ENCODE measurements around the gene CXCL6.

Gene CXCL6

DNA sequence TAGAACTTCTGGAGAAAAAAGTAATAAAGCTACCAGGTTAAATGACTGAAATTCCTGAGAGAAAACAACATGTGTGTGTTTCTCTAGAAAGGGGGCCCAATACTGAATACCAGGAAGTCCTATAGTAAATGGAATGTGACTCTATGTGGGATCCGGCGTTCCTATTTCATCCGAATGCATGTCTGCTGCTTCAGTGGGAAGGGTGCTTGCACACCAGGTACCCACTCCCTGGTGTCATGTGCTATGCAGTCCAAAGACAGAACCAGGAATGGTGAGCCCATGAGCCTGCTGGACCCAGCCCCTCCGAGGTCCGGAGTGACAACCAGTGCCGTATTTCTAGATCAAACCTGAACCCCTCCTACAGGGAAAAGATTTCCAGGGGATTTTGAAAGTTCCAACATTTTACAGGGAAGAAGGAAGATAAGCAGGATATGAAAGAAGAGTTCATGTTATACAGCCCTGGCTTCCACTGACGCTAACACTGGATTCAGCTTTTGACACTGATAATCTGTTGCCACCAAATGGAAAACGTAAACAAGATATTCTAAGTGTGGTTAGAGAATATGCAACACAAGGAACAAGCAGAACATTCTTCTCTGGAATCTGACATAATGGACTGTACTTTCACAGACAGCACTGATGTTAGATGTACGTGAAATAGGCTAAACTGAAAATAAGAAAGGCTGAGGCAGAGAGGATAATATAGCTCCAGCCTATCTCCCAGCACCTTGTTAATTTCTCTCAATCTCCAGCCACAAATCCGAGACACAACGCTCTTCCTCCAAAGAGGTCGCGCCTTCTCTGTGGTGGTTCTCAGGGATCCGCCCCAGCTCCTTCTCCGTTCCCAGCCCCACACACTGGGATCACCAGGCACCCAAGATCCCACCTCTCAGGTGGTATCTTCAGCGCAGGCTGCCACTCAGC, 32.0 kb downstream of the CXCL6 start:
- DNase-seq (ENCODE audit: low read depth in 2 of 2), result no peak

DNA sequence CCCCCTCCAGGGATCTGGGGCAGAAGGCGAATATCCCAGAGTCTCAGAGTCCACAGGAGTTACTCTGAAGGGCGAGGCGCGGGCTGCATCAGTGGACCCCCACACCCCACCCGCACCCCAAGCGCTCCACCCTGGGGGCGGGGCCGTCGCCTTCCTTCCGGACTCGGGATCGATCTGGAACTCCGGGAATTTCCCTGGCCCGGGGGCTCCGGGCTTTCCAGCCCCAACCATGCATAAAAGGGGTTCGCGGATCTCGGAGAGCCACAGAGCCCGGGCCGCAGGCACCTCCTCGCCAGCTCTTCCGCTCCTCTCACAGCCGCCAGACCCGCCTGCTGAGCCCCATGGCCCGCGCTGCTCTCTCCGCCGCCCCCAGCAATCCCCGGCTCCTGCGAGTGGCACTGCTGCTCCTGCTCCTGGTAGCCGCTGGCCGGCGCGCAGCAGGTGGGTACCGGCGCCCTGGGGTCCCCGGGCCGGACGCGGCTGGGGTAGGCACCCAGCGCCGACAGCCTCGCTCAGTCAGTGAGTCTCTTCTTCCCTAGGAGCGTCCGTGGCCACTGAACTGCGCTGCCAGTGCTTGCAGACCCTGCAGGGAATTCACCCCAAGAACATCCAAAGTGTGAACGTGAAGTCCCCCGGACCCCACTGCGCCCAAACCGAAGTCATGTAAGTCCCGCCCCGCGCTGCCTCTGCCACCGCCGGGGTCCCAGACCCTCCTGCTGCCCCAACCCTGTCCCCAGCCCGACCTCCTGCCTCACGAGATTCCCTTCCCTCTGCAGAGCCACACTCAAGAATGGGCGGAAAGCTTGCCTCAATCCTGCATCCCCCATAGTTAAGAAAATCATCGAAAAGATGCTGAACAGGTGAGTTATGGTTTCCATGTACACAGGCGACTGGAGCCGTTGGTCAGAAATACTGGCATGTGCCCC, 32.9 kb downstream of the CXCL6 start, which contains the start of gene CXCL1:
Gene CXCL1 (plus strand): TSS at position 264 of the 926 bp plus-strand sequence. CDS start 78 bp downstream, at position 342.
- no peak for DNase-seq (ENCODE audit: low read depth in 2 of 2)

- DNase-seq (ENCODE audit: low read depth in 2 of 2), result no peak
Measured at GRCh38 chr4:73870260-73870659, 33.8 kb downstream of the CXCL6 start.

GRCh38 chr4:73870768-73871167, 34.3 kb downstream of the CXCL6 start:
- DNase-seq (ENCODE audit: low read depth in 2 of 2), result no peak

DNA sequence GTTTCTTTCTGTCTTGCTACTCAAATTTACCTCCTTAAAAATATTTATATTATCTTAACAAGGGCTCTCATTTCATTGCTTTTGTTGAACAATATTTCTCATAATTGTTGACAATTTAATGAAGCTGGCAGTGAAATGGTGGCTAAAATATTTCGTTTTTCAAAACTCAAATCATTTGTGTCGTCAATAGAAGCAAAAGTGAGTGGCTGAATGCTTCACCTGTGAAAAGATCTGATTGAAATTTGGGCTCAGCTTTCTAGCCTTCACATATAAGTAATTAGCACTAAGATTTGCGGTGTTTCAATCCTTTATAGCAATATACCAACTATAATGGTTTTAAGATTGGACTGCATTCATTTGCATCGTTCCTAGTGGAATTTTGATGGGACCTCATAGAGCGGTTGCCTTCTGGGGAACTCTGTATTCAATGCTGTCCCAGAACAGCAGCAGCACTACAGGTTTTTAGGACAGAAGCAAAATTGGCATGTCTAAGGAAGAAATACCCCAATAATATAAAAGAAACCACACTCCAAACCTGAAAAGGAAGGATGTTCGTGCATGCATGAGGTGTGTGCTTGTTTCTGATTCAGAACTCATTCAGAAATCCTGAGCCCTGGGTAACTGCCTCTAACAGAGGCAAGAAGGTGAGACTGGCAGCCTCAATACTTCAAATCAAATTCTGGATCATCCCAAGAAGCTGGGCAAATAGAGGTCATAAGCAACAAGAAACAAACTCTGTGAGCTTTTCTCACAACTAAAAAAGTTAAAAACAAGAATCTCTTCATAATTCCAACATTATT, 35.2 kb downstream of the CXCL6 start:
- DNase-seq (ENCODE audit: low read depth in 2 of 2), result no peak

DNA sequence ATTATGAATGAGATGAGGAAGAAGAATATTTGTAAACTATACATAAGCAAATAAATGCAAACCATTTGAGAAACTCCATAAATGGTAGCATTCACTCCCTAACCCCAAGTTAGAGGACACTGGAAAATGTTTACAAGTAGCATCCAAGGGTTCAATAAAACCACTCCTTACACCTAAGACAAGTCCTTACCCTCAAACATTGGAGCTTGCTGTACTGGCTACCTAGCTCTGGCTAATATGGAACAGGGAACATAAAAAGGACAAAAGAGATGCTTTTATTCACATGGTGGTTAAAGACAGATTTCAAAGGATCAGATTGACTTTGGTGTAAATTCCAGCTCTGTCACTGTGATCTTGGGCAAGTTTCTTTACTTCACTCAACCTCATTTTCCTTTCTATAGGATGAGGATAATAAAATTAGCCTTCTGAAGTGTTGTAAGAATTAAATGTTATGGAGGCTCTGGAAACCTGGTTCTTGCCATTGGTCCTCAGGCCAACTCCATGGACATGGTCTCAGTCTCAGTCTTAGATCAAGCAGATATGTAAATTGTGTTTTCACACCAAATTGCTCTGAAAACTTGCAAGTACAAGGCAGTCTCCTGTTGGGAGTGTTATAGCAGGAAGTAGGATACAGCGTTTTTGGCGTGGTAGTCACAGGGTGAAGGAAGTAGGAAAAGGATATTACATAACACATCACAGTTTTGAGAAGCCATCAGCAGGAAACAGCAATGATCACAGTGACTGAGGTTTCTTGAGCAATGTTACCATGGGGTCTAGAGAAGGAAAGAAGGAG, 36.0 kb downstream of the CXCL6 start:
- DNase-seq (ENCODE audit: low read depth in 2 of 2), result no peak

GRCh38 chr4:73874386-73874785, 37.9 kb downstream of the CXCL6 start:
- no peak for DNase-seq (ENCODE audit: low read depth in 2 of 2)

- DNase-seq (ENCODE audit: low read depth in 2 of 2), result no peak
Measured at GRCh38 chr4:73875401-73875800, 38.9 kb downstream of the CXCL6 start.

- DNase-seq (ENCODE audit: low read depth in 2 of 2), result no peak
Measured at GRCh38 chr4:73883306-73883705, 46.8 kb downstream of the CXCL6 start.

- DNase-seq (ENCODE audit: low read depth in 2 of 2), result no peak
Measured at GRCh38 chr4:73885574-73886267, 49.2 kb downstream of the CXCL6 start.
